GM19463 (cell line): ENCODE measurements around the gene H2BK1.

Source experiments
- ATAC-seq: cut with Tn5 transposase; IDR thresholded peaks from one replicate; pipeline ENCODE4 v1.9.1; 2021; ENCODE audit warnings: mild to moderate bottlenecking, moderate library complexity; ENCODE audit not compliant: unreplicated experiment

The H2BK1 gene

GRCh38 chr7:151179946-151180345 lies 30.3 kb downstream of the H2BK1 start:
- no peak for ATAC-seq

GRCh38 chr7:151179287-151179860 lies 30.9 kb downstream of the H2BK1 start:
- no peak for ATAC-seq

- no peak for ATAC-seq
These were observed 31.5 kb downstream of the H2BK1 start for GRCh38 chr7:151178831-151179230.

- no peak for ATAC-seq
These were observed 32.1 kb downstream of the H2BK1 start for GRCh38 chr7:151178236-151178635.

- no peak for ATAC-seq
These were observed 33.0 kb downstream of the H2BK1 start for GRCh38 chr7:151177310-151177709.

- no peak for ATAC-seq
These were observed 33.9 kb downstream of the H2BK1 start for GRCh38 chr7:151176401-151176800.

DNA sequence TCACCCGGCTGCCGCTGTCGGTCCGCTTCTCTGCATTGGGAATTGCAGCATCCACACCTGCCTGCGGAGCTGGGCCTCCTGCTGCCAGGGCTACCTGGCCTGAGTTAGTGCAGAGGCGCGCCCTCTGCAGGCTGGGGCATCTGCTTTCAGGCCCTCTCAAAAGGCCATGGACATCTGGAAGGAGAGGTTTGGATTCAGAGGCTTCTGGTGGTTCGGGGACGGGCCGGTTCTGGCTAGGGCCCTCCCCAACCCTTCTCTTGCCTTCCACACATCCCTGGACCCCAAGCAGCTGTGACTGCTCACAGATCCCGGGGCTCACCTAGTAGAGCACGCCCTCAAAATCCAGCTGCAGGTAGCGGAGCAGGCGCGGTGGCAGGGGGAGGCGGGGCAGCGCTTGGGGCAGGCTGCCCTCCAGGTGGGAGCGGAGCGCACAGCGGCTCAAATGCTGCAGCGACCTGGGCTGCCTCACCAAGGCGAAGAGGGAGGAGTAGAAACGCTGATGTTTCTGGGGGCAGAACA lies 34.4 kb downstream of the H2BK1 start:
- ATAC-seq, result no peak

GRCh38 chr7:151175047-151175792 lies 35.1 kb downstream of the H2BK1 start:
- ATAC-seq, result no peak

DNA sequence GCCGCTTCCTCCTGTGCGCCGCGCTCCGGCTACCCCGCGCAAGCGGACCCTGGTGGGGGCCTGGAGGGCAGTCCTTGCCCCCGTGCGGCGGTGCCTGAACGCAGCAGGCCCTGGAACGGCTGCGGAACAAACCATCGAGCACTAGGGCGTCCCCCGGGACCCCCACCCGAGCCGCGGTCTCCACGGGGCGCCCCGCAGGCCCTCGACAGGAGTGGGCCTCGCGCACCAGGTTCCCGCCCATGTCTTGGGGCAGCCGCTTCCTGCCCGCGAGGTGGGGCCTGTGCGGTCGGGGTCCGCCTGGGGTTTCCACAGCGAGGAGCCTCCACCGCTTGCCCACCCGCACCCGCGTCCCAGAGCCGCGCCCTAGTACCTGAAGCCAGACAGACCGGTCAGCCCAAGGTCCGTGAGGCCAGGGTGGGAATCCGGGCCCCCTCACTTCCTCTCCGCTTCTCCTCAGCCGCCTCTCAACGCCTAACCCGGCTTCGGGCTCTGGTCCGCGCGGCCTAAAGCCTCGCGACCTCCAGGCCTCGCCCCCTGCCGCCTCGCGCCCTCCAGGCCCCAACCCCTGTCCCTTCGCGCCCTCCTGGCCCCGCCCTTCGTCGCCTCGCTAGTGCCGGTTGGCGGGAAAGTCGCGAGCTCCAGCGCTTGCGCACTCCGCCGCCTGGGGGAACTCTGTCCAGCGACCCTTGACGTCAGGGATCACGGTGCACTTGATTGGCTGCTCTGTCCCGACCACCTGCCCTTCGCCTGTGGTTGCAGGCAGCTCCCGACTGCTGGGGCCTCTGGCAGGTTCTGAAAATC lies 35.8 kb downstream of the H2BK1 start:
- no peak for ATAC-seq

GRCh38 chr7:151173386-151174245 lies 36.7 kb downstream of the H2BK1 start:
- no peak for ATAC-seq

DNA sequence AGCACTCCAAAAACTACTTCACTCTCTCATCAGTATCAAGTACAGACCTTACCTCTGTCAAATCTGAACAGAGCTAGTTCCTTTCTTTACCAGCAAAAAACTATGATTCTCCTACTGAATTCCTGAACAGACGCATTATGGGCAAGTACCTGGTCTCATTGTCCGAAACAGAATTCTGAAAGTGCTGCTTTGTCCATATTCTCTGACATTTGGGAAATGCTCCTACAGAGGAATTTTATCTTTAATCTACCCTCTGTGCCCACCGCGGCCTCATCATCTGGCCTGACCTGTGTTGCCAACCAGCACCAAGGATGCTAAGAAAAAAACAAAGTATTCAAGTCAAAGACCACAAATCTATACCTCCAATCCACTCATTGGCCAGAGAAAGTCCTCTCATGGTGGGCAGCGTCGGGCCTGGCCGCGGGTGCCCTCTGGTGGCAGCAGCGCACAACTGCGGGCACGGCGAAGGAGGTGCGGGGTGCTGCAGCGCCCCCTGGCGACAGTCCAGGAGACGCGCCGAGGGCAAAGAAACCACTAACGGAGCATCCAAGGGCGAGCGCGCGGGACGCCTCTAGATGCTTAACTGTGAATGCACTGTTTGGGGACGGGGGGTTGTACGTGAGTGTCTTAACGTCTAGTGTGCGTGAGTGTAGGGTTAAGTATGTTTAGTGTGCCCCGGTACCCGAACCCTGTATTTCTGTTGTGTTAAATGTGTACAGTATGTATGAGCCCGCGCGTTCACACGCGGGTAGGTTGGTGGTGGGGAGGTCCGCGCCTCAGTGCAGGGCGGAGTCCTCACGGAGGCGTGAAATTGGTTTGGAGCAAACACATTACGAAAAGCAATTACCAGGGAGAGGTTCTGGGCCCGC lies 37.8 kb downstream of the H2BK1 start:
- peak; percentile 61 for ATAC-seq

DNA sequence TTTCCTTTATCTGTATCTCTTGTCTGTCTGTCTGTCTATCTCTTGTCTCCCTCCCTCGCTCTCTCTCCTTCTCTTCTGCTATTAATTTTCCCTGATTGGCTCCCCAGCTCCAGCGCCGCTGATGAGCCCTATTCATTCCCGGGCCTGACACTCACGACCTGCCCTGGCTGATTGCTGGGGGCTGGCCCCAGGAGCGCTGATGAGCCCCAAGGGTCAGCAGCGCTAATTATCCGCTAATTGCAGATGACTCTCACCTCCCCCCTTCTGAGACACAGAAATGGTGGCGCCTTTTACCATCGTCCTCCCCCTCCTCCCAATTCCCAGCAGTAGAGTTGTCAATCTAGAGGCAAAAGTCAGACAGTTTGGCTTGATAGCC lies 41.5 kb downstream of the H2BK1 start:
- ATAC-seq, result no peak

GRCh38 chr7:151168003-151168786 lies 42.1 kb downstream of the H2BK1 start:
- ATAC-seq, result peak; percentile 52

DNA sequence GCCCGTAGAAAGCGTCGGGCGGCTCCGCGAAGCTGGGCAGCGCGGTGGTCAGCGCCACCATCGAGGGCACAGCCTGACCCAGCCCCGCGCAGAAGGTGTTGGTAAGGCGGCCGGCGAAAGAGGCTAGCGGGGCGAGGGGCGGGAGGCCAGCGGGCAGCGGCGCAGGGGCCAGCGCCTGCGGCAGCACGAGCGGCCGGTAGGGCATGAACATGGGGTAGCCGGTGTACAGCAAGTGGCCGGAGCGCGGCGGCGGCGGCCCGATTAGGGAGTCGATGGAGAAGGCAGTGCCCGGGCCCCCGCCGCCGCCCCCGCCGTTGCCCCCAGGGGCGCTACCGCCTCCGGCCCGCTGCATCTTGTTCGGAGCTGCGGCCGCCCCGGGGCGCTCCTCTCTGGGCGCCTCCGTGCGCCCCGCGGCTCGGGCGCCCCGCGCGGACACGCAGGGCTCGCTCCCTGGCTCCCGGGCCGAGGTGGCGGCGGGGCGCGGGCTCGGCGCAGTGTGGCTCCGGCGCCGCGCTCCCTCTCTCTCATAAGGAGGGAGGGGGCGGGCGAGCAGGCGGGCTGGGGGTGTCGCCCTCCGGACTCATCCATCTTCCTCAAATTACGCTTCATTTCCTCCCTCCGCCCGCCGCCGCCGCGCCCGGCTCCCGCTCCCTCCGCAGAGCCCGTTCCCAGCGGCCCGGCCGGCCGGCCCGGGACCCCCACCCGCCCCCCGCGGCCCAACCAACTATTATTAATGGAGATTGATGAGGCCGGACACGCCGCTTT lies 42.9 kb downstream of the H2BK1 start, which contains the start of gene GBX1:
Gene GBX1, minus strand, starts transcription at position 498 of the 765 bp plus-strand sequence. Its CDS starts 146 bp downstream, at position 352.
- no peak for ATAC-seq

- no peak for ATAC-seq
These were observed 43.6 kb downstream of the H2BK1 start for GRCh38 chr7:151166629-151167196.

GRCh38 chr7:151161757-151162156 lies 48.5 kb downstream of the H2BK1 start:
- no peak for ATAC-seq
